Esophagus squamous epithelium (tissue), 4 donors: ENCODE results near the gene STXBP4.

Source experiments
- CTCF ChIP-seq, 6 experiments: fragments of 450-650 bp in 4 of 6; fragments of 200-600 bp in 2 of 6; sonication (generic) in 2 of 6; IDR thresholded peaks; one replicate each; pipeline ENCODE4 v1.5.1; 2016 to 2019; ENCODE audit warnings: antibody characterized with exemption in 6 of 6, mild to moderate bottlenecking in 4 of 6, moderate library complexity in 4 of 6
- POLR2A ChIP-seq, 4 donors: fragments of 450-650 bp; IDR thresholded peaks; one replicate each; pipeline ENCODE4 v1.6.1; 2017; ENCODE audit warnings: antibody characterized with exemption in 4 of 4, mild to moderate bottlenecking in 4 of 4, moderate library complexity in 3 of 4

DNA sequence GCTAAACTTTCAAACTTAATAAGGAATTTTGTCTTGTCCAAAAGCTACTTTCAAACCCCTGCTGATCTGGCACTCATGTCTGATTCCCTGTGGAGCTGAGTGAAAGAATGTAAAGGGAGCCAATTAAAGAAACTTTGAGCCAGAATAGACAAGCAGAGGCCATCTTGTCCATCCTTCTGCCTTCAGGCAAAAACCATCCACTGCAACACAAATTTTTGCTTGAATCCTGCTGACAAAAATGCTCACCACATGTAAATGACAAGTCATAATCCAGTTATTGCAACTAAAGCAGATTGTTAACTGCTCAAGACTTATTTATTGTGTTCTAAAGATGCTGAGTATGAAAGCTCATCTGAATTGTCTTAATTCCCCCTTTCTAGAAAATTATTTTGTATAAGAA lies 172.2 kb downstream of the STXBP4 start:
- TF ChIP-seq CTCF (IDR thresholded peaks at IDR 0.05) (no peak), POLR2A (IDR thresholded peaks at IDR 0.05) (no peak)
